ENCODE data around the gene RAB5A.
"Not testable (repeated sequence)": the region's sequence is repeated elsewhere in the genome, so short reads cannot be mapped to it uniquely, and the experiment has no call there.

RAB5A gene

GRCh38 chr3:19946832-19947548 lies at the start of gene RAB5A:
RAB5A (plus strand) TSS chr3:19947097; CDS start chr3:19950899, 3,802 bp downstream.
- peak; percentile 97 to 98 for DNase-seq

- no peak for DNase-seq
Observed at GRCh38 chr3:19898721-19899120, 48.2 kb upstream of the RAB5A start.

- DNase-seq, result no peak
Observed at GRCh38 chr3:19899264-19899663, 47.6 kb upstream of the RAB5A start.

GRCh38 chr3:19899833-19900232 lies 47.1 kb upstream of the RAB5A start:
- DNase-seq, result not testable (repeated sequence)

DNA sequence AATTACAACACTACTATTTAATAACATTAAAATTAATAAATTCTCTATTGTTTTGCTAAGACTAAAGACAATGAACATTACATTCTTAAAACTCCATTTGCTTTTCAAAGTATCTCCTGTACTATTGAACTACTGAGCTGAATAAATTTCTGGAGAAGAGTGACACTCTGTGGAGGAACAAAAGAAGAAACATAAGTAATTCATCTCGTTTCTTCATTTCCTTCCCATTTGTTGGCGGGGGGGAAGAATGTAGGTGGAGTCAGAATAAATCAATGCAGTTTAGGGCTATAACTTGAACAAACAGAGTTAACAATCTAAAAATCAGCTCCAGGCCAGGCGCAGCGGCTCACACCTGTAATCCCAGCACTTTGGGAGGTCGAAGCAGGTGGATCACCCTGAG lies 45.6 kb upstream of the RAB5A start:
- DNase-seq, result peak; percentile 16 to 40

- peak; percentile 52 to 62 for DNase-seq
Observed at GRCh38 chr3:19901918-19902317, 45.0 kb upstream of the RAB5A start.

DNA sequence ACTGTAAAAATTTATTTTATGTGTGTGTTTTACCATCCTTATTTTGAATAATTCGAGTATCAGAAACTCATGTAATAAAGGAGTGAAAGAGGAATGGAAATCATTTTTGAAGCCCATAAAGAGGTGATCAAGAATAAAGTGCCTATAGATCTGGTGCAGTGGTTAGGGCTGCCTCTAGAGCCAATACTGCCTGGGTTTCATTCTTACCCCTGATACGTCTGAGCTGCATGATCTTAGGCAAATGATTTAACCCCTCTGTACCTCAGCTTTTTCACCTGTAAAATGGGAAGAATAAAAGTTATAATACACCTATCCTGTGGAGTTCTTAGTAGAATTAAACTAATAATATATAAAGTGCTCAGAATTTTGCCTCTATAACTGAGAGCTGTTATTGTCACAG lies 43.2 kb upstream of the RAB5A start:
- DNase-seq, result no peak

DNA sequence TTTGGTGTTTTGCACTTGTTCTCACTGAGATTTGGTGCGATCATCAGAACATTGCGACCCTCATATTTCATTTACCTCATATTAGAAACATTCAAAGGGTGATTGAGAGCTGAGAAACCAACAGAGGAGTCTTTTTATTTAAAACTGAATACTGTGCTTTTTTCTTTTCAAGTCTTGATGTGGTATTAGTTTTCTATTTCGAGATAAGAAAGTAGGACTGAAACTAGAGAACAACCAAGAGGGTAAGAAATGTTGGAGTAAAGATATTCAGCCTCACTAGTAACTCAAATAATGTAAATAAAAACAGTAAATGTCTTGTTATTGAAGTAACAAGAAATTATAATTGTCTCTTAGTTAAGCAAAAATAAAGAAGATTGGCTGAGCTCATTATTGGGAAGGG lies 39.4 kb upstream of the RAB5A start:
- no peak for DNase-seq

DNA sequence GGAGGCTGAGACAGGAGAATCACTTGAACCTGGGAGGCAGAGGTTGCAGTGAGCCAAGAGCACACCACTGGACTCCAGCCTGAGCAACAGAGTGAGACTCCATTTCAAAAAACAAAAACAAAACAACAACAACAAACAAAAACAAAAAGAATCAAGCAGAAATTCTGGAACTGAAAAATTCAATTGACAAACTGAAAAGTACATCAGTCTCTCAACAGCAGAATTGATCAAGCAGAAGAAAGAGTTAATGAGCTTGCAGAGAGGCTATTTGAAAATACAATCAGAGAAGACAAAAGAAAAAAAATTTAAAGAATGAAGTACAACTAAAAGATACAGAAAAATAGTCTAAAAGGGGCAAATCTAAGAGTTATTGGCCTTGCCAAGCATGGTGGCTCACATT lies 35.4 kb upstream of the RAB5A start:
- no peak for DNase-seq

DNA sequence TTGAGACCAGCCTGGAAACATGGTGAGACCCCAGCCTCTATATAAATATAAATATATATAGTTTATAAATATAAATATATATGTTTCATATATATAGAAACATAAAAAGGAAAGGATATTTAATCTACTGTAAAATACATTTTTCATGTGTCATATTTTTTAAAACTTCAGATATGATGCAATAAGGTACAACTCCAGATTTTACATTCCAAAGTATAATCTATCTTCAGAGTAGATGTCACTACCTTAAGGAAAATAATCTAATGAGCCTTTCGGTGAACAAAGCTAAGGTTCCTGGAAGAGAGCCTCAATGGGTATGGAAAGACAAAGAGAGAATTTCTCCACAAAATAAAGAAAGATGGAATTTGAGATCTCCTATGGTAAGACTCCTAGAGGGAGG lies 29.7 kb upstream of the RAB5A start:
- no peak for DNase-seq

GRCh38 chr3:19920401-19921080 lies 26.4 kb upstream of the RAB5A start:
- DNase-seq, result no peak

DNA sequence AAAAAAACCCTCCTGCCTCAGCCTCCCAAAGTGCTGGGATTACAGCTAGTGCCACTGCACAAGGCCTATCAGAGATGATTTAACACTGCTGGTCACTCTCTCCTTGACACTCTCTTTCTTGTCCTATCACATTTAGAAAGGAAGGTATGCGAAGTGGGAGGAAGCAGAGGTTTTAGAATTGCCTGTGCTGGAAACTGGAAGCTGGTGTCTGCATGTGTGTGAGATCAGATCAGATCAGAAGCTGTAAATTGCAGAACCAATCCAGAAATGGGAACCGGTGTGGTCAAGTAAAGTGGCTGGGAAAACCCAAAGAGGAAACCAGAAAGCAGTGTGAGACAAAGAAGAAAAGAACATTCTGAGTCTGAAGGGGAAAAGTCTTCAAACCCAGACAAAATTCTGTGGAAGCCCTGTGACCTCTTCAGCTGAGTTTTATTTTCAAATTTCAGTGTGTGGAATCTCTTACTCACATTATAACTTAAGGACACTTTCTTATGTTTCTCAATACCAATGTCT lies 15.7 kb upstream of the RAB5A start:
- peak; percentile 91 to 95 for DNase-seq

DNA sequence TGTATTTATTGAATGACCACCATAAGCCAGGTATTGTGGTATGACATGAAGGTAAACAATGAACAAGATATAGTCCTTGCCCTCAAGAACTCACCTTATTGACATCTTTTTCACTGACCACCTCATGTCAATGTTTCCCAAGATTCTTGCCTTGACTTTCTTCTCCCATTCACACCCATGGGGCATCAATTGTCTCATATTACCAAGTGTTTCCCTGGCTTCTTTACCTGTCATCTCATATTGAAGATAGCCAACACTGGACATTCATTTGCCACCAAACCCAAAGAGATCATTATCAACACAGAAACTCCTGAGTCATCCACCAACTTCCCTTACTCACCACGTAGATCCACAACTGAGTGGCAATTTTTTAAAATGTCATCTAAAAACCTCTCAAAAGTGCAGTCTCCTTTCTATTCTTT lies 15.1 kb upstream of the RAB5A start:
- DNase-seq, result peak; percentile 51 to 56

- DNase-seq, result no peak
Observed at GRCh38 chr3:19932422-19932821, 14.5 kb upstream of the RAB5A start.

DNA sequence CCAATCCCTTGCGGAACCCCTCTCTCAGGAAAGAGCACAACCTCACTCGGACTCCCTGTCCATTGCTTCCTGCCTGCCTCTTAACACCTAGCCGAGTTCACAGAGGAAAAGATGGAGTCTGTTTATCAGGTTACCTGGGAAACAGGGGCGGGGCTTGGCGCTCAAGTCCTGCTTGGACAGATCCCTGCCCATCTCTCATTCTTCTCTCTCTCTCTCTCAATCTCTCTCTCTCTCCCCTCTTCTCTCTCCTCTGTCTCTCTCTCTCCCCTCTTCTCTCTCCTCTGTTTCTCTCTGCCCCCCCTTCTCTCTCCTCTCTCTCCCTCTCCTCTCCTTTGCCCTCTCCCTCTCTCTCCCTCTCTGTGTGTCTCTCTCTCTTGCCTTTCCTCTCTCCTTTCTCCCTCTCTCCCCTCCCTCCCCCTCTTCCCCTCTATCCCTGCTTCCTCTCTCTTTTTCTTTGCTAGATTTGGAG lies 12.8 kb upstream of the RAB5A start, which contains the start of gene EFHB:
TSS of gene EFHB (minus strand) at position 120 of the 469 bp plus-strand sequence. CDS start 199 bp downstream, outside the sequence.
- no peak for DNase-seq

- no peak for DNase-seq
Observed at GRCh38 chr3:19937459-19938294, 9.2 kb upstream of the RAB5A start.

DNA sequence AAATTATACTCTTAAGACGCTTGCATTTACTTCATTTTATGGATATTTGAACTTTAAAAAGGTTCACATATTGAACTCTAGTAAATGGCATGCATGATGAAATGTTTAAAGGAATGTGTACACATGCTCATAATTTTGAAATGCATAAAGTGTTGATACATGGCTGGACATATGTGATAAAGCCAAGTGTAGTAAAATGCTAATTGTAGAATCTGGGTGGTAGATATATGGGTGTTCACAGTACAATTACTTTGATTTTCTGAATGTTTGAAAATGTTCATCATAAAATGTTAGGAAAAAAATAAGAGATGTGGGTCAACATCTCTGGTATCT lies 8.6 kb upstream of the RAB5A start:
- DNase-seq, result no peak

GRCh38 chr3:19940643-19941042 lies 6.3 kb upstream of the RAB5A start:
- DNase-seq, result no peak

DNA sequence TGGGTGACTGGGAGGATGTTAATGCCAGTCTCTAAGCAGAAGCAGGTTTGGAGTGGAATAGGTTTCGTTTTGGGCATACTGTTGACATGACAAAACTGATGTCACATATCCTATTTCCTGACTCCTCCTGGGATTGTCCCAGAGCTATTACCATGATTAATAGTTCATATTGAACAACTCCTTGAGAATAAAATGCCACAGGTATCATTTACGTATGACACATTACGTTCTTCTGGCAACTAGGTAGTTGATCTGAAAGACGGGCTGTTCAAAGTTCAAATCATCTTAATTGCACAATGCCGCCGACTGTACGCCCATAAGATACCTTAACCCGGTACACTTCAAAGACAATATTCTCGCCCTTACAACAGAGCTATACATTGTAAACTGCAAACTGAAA lies 1.4 kb upstream of the RAB5A start:
- DNase-seq, result no peak

GRCh38 chr3:19945969-19946831 lies 697 bp upstream of the RAB5A start:
- DNase-seq, result no peak

- peak; percentile 31 to 43 for DNase-seq
Observed at GRCh38 chr3:19947549-19948225, 790 bp downstream of the RAB5A start.

DNA sequence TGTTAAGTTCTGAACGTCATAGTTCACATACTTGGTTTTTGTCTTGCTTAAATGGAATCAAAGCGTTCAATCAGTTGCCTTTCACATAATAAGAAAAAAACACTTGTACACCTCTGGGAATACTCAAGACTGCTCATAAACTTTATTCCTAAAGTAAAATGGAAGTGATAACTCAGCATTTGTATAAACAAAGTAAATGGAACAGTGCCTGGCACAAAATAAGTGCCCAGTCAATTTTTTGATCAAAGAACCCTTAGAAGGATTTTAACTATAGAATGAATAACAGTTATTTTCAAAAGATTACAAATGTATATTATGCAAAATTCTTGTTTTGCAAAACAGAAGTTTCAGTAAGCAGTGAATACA lies 1.3 kb downstream of the RAB5A start:
- DNase-seq, result no peak

All from inflammatory macrophage treated with lipopolysaccharide for 1 hour (primary cell).